ENCODE measurements around the gene TMEM255B.

DNA sequence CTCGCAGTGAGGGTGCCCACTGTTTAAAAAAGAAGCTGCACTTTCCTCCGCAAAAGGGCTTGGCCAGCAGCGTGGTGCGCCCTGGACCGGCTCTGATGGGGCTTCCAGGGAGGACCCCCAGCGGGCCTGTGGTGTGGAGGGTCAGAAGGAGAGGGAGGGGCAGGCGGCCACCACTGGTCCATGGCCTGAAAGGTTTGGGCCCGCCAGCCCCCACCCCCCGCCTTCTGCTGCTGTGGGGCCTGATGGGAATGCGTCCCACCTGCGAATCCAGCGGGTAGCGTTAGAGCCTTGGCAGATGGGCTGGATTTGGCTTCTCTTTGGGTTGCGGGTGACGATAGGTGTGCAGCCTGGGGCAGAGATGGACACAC lies 34.7 kb downstream of the TMEM255B start:
- TF ChIP-seq CTCF (IDR thresholded peaks at IDR 0.05) (no peak), POLR2A (IDR thresholded peaks at IDR 0.05) (no peak)
